Measurements from ENCODE around the gene TCHHL1. TPM values are rescaled to one million over a fixed set of nuclear protein-coding genes. Genes with fewer than 3 reads are reported as not detected.

TCHHL1 gene
- total and polyA plus RNA-seq, 9 of the 15 experiments (the other 6 are each of a cell fraction or from before 2014, with no cell fraction given): not detected

GRCh38 chr1:152035539-152036266 lies 53.2 kb downstream of the TCHHL1 start:
- intact Hi-C loops (cut with micrococcal nuclease): no loop called here
- CTCF ChIA-PET (ENCODE audit: low intra/inter-chr PET ratio): no interaction called here
- TF ChIP-seq, protein P1, sequence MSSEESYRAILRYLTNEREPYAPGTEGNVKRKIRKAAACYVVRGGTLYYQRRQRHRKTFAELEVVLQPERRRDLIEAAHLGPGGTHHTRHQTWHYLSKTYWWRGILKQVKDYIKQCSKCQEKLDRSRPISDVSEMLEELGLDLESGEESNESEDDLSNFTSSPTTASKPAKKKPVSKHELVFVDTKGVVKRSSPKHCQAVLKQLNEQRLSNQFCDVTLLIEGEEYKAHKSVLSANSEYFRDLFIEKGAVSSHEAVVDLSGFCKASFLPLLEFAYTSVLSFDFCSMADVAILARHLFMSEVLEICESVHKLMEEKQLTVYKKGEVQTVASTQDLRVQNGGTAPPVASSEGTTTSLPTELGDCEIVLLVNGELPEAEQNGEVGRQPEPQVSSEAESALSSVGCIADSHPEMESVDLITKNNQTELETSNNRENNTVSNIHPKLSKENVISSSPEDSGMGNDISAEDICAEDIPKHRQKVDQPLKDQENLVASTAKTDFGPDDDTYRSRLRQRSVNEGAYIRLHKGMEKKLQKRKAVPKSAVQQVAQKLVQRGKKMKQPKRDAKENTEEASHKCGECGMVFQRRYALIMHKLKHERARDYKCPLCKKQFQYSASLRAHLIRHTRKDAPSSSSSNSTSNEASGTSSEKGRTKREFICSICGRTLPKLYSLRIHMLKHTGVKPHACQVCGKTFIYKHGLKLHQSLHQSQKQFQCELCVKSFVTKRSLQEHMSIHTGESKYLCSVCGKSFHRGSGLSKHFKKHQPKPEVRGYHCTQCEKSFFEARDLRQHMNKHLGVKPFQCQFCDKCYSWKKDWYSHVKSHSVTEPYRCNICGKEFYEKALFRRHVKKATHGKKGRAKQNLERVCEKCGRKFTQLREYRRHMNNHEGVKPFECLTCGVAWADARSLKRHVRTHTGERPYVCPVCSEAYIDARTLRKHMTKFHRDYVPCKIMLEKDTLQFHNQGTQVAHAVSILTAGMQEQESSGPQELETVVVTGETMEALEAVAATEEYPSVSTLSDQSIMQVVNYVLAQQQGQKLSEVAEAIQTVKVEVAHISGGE (CRISPR knock-in tag; IDR thresholded peaks at IDR 0.05): peak in 1 of 3 experiments; percentile 40; a peak in 2 of 6 replicates
- TF ChIP-seq NONO (IDR thresholded peaks at IDR 0.05; ENCODE audit: low read depth in 2 of 2, low read length in 1 of 2): no peak
- TF ChIP-seq HDAC3 (IDR thresholded peaks at IDR 0.05; ENCODE audit: borderline replicate concordance, partially characterized antibody): no peak
- no peak for TF ChIP-seq ATF3 (IDR thresholded peaks at IDR 0.05)
- no peak for TF ChIP-seq ATF3 (CRISPR knock-in tag; conservative IDR thresholded peaks at IDR 0.05)
- no peak for TF ChIP-seq HMGXB4 (CRISPR knock-in tag; IDR thresholded peaks at IDR 0.05)
- TF ChIP-seq ETV5 (CRISPR knock-in tag; IDR thresholded peaks at IDR 0.05; ENCODE audit: low read depth): no peak
- TF ChIP-seq SMARCB1 (IDR thresholded peaks at IDR 0.05; ENCODE audit: insufficient read length, low read depth): peak; percentile 58
- no peak for TF ChIP-seq POLR3A (IDR thresholded peaks at IDR 0.05; ENCODE audit: borderline replicate concordance, extremely low read depth, insufficient read depth, insufficient read length)
- TF ChIP-seq CREBBP (IDR thresholded peaks at IDR 0.05; ENCODE audit: low read depth, low read length): no peak
- TF ChIP-seq RBM15 (IDR thresholded peaks at IDR 0.05; ENCODE audit: insufficient read depth, low read length): no peak
- no peak for TF ChIP-seq BRF1 (IDR thresholded peaks at IDR 0.05; ENCODE audit: borderline replicate concordance, extremely low read depth, insufficient read length)
- TF ChIP-seq ZNF507 (tag; conservative IDR thresholded peaks at IDR 0.05): peak; percentile 23; the same call in 1 of the 2 replicates
- TF ChIP-seq BRD4 (IDR thresholded peaks at IDR 0.05): no peak
- TF ChIP-seq XRCC5 (IDR thresholded peaks at IDR 0.05; ENCODE audit: low read depth, low read length): no peak

More at GRCh38 chr1:152035539-152036266, 53.2 kb downstream of the TCHHL1 start:
- Histone ChIP-seq H3K9me3 (replicated peaks; ENCODE audit: control insufficient read depth, insufficient read depth, low read depth, low read length) (no peaks in the 10 kb centered on the region), H3K9me1 (ENCODE audit: control insufficient read depth, insufficient read depth, low read length) (no peaks in the 10 kb centered on the region), H3K9ac (ENCODE audit: insufficient read depth in 1 of 2, low read depth in 2 of 2, low read length in 2 of 2) (peak overlapping the region; percentile 78 to 91), H2AFZ (ENCODE audit: low read depth, low read length) (peak overlapping the region; percentile 76), H3K4me2 (ENCODE audit: insufficient read depth, low read length) (peak overlapping the region; percentile 92), H3K27me3 (ENCODE audit: control insufficient read depth in 2 of 2, insufficient read depth in 2 of 2, low read length in 2 of 2) (no peaks in the 10 kb centered on the region), H3K4me1 (replicated peaks in 1 of 2; ENCODE audit: control insufficient read depth in 2 of 2, insufficient read depth in 2 of 2, low read length in 2 of 2) (peaks cover 23 to 28% of the 10 kb centered on the region in 2 experiments), H3K4me3 (peak overlapping the region; percentile 55), H4K20me1 (replicated peaks; ENCODE audit: control insufficient read depth, insufficient read depth, low read length) (no peaks in the 10 kb centered on the region), H3K79me2 (ENCODE audit: control insufficient read depth, insufficient read depth, low read length) (peaks cover 38% of the 10 kb centered on the region), H3K27ac (ENCODE audit: extremely low read depth, low read depth, low read length) (peak overlapping the region; percentile 79), H3K36me3 (ENCODE audit: control insufficient read depth, insufficient read depth, low read length) (peaks cover 33% of the 10 kb centered on the region)
- DNase-seq (ENCODE audit: extremely low read depth in 1 of 4, low spot score in 3 of 4): peak; percentile 33 to 68 (median 48)
- ATAC-seq: peak; percentile 60
- in situ Hi-C loops (cut with MboI): no loop called here
- FAIRE-seq: peak; percentile 57
- TSS peak; percentile 96 for BruUV-seq (replicated peaks)
- WGBS (ENCODE audit: insufficient coverage, low coverage, missing lambda C conversion rate): under 1% methylated on average over 17 of the region's 17 CpGs
- POLR2A ChIA-PET: interaction anchor here (0.5 to 3.8 kb wide), 6 partner anchors 8 to 730 kb away, joined by 3 to 37 read pairs (median 5); no protein-coding TSS in a partner anchor
